ENCODE measurements around the gene CDKAL1.
"Not testable (repeated sequence)": the region's sequence is repeated elsewhere in the genome, so short reads cannot be mapped to it uniquely, and the experiment has no call there.

Gene CDKAL1

DNA sequence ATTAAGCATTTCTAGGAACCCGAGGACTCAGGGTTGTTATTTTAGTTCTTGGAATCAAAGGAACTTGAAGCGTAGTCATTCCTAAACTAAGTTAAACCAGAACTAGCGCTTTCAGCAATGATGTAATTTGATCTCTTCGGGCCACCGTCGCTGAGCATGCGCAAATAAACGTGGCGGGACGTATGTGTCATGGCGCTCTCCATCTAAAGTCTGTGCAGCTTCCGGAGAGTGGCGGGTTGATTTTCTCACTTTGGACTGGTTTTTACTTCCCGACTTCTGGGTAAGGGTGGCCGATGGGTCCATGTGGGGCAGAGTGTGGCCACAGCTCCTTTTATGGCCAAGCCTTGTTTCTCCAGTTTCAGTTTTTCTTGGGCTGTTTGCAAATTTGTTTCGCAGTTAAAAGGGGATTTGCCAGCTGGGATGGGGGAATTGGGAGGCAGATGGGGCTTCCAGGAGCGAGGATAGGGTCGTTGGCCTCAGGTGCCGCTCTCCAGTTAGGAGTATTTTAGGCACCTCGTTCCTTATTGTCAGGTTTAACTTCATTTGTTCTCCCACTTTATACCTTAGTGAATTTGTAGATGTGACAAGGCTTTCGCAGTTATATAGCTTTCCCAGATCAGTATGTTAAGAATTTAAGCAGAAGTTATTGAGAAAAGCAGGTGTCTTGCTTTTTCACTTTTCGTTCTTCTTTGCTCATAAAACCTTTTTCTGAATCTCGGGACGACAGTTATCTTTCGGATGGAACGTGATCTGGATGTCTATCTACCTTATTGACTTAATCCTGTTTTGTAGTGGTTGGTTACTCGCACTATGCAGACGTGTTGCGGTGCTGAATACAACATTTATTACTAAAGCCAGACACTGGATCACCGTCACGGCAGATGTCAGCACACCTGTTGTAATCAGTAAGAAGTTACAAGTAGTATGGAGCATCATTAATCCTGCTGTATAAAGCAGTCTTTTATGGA is at the start of gene CDKAL1:
Gene CDKAL1 (plus strand): TSS at position 163 of the 968 bp plus-strand sequence. CDS start 11,894 bp downstream, outside the sequence.
- peak; percentile 81 to 89 for DNase-seq (ENCODE audit: low read depth in 2 of 2)

DNA sequence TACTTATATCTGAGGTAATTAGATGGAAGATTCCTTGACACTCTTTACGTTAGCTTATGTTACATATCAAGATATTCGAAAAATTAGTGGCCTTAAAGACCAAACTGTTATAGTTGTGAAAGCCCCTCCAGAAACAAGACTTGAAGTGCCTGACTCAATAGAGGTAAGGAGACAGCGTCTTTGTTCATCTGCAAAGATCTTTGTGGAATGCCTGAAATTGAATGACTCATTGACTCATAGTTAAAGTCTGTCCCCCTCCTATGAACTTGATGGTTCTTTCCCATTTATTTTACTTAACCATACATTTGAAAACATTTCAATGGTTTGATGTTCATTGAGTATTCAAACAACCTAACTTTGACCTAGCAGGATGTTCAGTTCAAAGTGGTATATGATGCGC is 47.6 kb upstream of the CDKAL1 start:
- DNase-seq (ENCODE audit: low read depth in 2 of 2) = no peak

DNA sequence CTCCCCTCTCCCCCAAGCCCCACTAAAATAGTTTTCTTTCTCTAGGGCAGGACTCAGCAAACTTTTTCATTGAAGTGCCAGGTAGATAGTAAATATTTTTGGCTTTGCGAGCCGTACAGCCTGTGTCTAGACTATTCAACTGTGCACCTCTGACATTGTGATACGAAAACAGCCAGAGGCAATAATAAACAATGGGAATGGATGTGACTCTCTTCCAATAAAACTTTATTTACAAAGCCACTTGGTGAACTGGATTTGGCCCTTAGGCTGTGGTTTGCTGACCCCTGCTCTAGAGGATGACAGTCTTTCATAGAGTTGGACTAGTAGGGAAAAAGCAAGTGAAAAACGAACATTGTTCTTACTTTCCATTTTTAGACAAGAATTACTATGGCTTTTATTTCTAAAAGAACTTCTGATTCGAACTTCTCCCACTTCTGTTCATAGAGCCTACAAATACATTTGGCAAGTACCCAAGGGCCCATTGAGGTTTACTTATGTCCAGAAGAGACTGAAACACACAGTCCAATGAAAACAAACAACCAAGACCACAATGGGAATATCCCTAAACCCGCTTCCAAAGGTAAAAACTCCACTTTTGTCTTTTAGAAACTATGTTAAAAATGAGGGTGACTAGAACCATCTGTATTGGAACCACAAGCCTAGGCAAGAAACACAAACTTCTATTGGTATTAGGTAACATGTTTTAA is 46.4 kb upstream of the CDKAL1 start:
- no peak for DNase-seq (ENCODE audit: low read depth in 2 of 2)

- DNase-seq (ENCODE audit: low read depth in 2 of 2) = no peak
Measured at GRCh38 chr6:20490591-20490990, 43.7 kb upstream of the CDKAL1 start.

DNA sequence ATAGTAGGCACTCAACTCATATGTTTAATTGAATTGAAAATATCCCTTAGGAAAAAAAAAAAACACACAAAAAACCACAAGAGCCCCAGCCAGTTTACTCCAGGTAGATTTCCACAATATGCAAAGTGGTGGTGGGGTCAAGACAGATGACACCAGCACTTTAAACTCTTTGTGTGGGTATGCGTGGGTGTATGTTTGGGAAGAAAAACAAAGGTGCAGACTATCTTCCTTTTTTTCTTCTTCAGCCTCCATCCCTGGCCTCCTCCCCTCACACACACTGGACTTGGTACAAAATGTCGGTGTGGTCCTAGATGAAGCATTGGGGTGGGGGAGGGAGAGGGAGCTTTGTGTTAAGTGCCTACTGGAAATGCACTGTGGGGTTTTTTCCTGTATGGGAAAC is 42.2 kb upstream of the CDKAL1 start:
- DNase-seq (ENCODE audit: low read depth in 2 of 2) = no peak

DNA sequence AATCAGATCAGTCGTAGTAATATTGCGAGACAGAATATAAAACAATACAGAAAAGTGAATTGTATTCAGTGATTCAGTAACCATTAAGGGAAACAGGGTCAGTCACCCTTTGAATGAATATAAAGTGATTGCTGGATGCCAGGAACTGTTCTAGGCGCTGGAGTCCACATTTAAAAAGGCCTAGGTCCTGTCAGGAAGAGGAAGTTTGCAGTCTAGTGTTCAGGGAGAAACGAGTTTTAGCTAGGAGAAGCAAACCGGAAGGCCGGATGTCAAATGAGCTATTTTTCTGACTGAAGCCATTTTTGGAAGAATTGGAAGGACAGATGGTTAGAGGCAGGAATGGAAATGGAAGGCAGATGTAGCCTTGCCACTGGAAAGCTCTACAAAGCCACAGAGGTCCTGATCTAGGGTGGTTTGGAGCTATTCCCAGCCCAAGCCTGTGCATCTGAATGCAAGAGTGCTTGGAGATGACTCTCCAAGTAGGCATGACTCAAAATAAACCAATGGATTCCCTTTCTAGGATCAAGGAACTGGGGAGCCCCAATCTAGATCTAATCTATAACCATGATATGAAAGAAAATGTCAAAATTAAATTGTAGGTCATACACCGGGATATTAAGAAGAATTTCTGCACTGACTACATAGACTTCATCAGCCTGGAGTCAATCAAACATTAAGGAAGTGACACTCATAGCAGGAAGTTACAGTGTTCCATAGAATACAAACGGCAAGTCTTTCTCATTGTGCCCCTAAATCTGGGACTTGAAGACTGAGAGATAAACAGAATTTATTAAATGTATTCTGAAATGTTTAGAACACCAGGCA is 36.8 kb upstream of the CDKAL1 start:
- DNase-seq (ENCODE audit: low read depth in 2 of 2) = no peak

DNA sequence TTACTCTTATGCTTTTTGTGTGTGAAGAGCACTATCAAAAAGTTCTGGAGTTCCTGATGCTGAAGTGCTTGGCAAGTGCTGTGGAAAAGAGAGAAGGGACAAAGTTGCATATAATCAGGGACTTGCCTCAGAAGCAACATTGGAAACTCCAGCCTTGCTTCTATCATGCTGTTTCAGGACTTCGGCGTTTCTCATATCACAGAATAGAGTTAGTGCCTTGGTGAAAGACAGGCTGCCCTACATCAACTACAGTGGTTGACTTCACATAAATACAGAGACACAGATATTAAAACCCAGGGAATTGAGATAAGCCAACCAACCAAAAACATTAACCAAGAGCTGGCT is 36.2 kb upstream of the CDKAL1 start:
- DNase-seq (ENCODE audit: low read depth in 2 of 2) = no peak

- no peak for DNase-seq (ENCODE audit: low read depth in 2 of 2)
Measured at GRCh38 chr6:20509212-20509611, 25.0 kb upstream of the CDKAL1 start.

DNA sequence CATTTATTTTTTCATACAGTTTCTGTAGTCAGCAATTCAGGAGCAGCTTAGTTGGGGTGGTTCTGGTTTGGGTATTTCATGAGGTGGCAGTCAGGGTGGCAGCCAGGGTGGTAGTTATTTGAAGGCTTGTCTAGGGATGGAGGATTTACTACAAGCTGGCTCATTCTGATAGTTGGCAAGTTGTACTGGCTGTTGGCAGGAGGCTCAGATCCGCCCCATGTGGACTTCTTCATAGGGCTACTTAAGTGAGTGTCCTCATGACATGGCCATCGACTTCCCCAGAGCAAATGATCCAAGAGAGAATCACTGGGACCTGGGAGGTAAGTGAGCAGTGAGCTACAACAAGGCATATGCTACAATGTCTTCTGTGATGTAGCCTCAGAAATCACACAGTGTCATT is 22.4 kb upstream of the CDKAL1 start:
- no peak for DNase-seq (ENCODE audit: low read depth in 2 of 2)

- DNase-seq (ENCODE audit: low read depth in 2 of 2) = not testable (repeated sequence)
Measured at GRCh38 chr6:20525208-20525607, 9.0 kb upstream of the CDKAL1 start.

DNA sequence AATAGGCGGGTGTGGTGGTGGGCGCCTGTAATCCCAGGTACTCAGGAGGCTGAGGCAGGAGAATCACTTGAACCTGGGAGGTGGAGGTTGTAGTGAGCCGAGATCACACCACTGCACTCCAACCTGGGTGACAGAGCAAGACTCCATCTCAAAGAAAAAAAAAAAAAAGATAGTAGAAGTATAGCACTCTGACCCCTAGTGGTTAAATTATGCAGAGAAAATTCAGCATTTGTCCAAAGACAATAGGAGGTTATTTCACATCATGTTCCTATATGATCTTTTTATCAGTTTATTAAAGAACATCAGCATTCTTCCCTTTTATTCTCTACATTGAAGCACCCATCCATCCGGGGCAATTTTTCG is 5.2 kb upstream of the CDKAL1 start:
- DNase-seq (ENCODE audit: low read depth in 2 of 2) = not testable (repeated sequence)

GRCh38 chr6:20532881-20533280 is 1.4 kb upstream of the CDKAL1 start:
- no peak for DNase-seq (ENCODE audit: low read depth in 2 of 2)

- no peak for DNase-seq (ENCODE audit: low read depth in 2 of 2)
Measured at GRCh38 chr6:20533746-20534294, 437 bp upstream of the CDKAL1 start.

GRCh38 chr6:20538131-20538662 is 3.9 kb downstream of the CDKAL1 start:
- DNase-seq (ENCODE audit: low read depth in 2 of 2) = no peak

- no peak for DNase-seq (ENCODE audit: low read depth in 2 of 2)
Measured at GRCh38 chr6:20538907-20539306, 4.7 kb downstream of the CDKAL1 start.

GRCh38 chr6:20539387-20539786 is 5.1 kb downstream of the CDKAL1 start:
- no peak for DNase-seq (ENCODE audit: low read depth in 2 of 2)

GRCh38 chr6:20540683-20541082 is 6.4 kb downstream of the CDKAL1 start:
- DNase-seq (ENCODE audit: low read depth in 2 of 2) = no peak

DNA sequence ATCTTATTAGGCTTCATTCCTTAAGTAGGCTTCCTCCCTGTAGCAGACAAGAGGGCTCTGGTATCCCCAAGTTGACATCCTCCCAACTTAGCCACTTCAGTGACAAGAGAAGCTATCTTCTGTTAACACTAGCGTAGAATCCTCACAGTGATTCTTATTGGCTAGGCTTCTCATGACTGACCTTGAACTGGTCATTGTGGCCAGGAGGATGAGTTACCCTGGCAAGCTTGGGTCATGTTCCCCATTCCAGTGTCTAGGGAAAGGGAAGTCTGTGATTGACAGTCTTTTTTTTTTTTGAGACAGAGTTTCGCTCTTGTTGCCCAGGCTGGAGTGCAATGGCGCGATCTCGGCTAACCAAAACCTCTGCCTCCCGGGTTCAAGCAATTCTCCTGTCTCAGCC is 7.1 kb downstream of the CDKAL1 start:
- DNase-seq (ENCODE audit: low read depth in 2 of 2) = no peak

GRCh38 chr6:20542927-20543602 is 8.8 kb downstream of the CDKAL1 start:
- DNase-seq (ENCODE audit: low read depth in 2 of 2) = no peak

GRCh38 chr6:20548264-20548663 is 14.0 kb downstream of the CDKAL1 start:
- DNase-seq (ENCODE audit: low read depth in 2 of 2) = no peak

DNA sequence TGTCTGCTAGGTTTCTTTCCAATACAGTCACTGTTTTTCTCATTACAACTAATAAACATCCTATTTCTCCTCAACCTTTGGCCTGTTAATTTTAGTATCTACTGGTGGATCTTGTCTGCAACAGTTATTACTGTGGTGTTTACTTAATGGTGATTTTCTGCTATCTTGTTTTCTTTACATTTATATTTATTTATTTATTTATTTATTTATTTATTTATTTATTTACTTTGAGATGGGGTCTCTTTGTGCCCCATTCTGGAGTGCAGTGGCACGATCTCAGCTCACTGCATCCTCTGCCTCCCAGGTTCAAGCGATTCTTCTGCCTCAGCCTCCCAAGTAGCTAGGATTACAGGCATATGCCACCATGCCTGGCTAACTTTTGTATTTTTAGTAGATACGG is 15.1 kb downstream of the CDKAL1 start:
- DNase-seq (ENCODE audit: low read depth in 2 of 2) = not testable (repeated sequence)

Measured in stimulated activated CD8-positive, alpha-beta memory T cell treated with anti-CD3 and anti-CD28 coated beads, Interleukin-7, amount 100 ng/mL, for 4 hours (primary cell).